H1 (cell line): ENCODE results near the gene ZNF488. TPM values are rescaled to one million over a fixed set of nuclear protein-coding genes. Genes with fewer than 3 reads are reported as not detected.

Source experiments
- CTCF ChIA-PET: fragments of 300-600 bp; sonication (Branson Sonifier 250); formaldehyde crosslinking; loops from one replicate; lab custom pipeline; 2021; ENCODE audit not compliant: partially characterized antibody; lab: Charles Lee
- POLR2A ChIA-PET: fragments of 300-600 bp; sonication (Branson Sonifier 250); formaldehyde crosslinking; loops from one replicate; lab custom pipeline; 2021; ENCODE audit warnings: inconsistent platforms; ENCODE audit not compliant: partially characterized antibody; lab: Charles Lee
- DNase-seq, 2 experiments: peaks; one replicate each; pipeline versions ENCODE4 v3.0.0 to v3.0.0-alpha.2; 2010 to 2022; ENCODE audit warnings: low spot score in 2 of 2, low read depth in 1 of 2, mixed read lengths in 1 of 2
- FAIRE-seq: peaks from 2 replicates; lab custom pipeline; 2011; peaks lifted over from hg19 to GRCh38; lab: Jason Lieb, UNC
- H2AFZ ChIP-seq: 2 replicates; pipeline ENCODE4 v1.8.1; 2012; ENCODE audit warnings: low read length, inconsistent platforms
- H2AK5ac ChIP-seq: 2 replicates; pipeline ENCODE4 v1.6.1; 2013; ENCODE audit warnings: low read depth, low read length
- H2BK120ac ChIP-seq: replicated peaks from 2 replicates; pipeline ENCODE3; 2013; ENCODE audit warnings: low read depth, low read length, inconsistent platforms
- H2BK12ac ChIP-seq: 2 replicates; pipeline ENCODE4 v1.6.1; 2013; ENCODE audit warnings: low read depth, low read length
- H2BK15ac ChIP-seq: 2 replicates; pipeline ENCODE4 v1.6.1; 2013; ENCODE audit warnings: low read length
- H2BK20ac ChIP-seq: 2 replicates; pipeline ENCODE4 v1.6.1; 2013; ENCODE audit warnings: low read length
- H2BK5ac ChIP-seq: 2 replicates; pipeline ENCODE4 v1.6.1; 2013; ENCODE audit warnings: low read depth, low read length
- H3K14ac ChIP-seq: 2 replicates; pipeline ENCODE4 v1.6.1; 2013; ENCODE audit warnings: inconsistent platforms; ENCODE audit not compliant: insufficient read length
- H3K18ac ChIP-seq: 2 replicates; pipeline ENCODE4 v1.6.1; 2013; ENCODE audit warnings: low read length; ENCODE audit errors: extremely low read depth
- H3K23ac ChIP-seq: 2 replicates; pipeline ENCODE4 v1.6.1; 2013; ENCODE audit warnings: inconsistent platforms; ENCODE audit not compliant: insufficient read length
- H3K23me2 ChIP-seq: 2 replicates; pipeline ENCODE4 v1.6.1; 2013; ENCODE audit warnings: low read depth, low read length
- H3K27ac ChIP-seq: 2 replicates; pipeline ENCODE4 v1.6.1; 2011; ENCODE audit warnings: low read depth, low read length, inconsistent platforms
- H3K27me3 ChIP-seq, 4 experiments: replicated peaks in 1 of 4; 1 replicate in 1 of 4; 2 replicates in 3 of 4; pipeline versions ENCODE4 v1.6.1 to v1.8.1; 2011 to 2013; ENCODE audit warnings: low read length in 3 of 4, mild to moderate bottlenecking in 3 of 4, inconsistent platforms in 2 of 4, mixed read lengths in 2 of 4, moderate library complexity in 1 of 4; ENCODE audit not compliant: control insufficient read depth in 3 of 4, insufficient read depth in 3 of 4; ENCODE audit errors: extremely low read depth in 1 of 4
- H3K36me3 ChIP-seq, 4 experiments: 2 replicates each; pipeline versions ENCODE4 v1.6.1 to v1.8.1; 2011 to 2013; ENCODE audit warnings: mild to moderate bottlenecking in 4 of 4, low read length in 3 of 4, moderate library complexity in 2 of 4, control low read depth in 1 of 4, inconsistent platforms in 1 of 4; ENCODE audit not compliant: insufficient read depth in 4 of 4, control insufficient read depth in 2 of 4
- H3K4ac ChIP-seq: replicated peaks from 2 replicates; pipeline ENCODE3; 2013; ENCODE audit warnings: low read length, low read depth, mixed read lengths, inconsistent platforms; ENCODE audit not compliant: insufficient read length
- H3K4me1 ChIP-seq, 4 experiments: replicated peaks in 1 of 4; 1 replicate in 1 of 4; 2 replicates in 3 of 4; pipeline versions ENCODE4 v1.6.1 to v1.8.1; 2011 to 2013; ENCODE audit warnings: low read length in 3 of 4, inconsistent platforms in 2 of 4, mixed read lengths in 1 of 4; ENCODE audit not compliant: insufficient read depth in 4 of 4, control insufficient read depth in 3 of 4
- H3K4me2 ChIP-seq, 2 experiments: 2 replicates each; pipeline versions ENCODE4 v1.6.1 to v1.8.1; 2011 to 2013; ENCODE audit warnings: low read depth in 2 of 2, low read length in 2 of 2, control low read depth in 1 of 2, inconsistent platforms in 1 of 2, mild to moderate bottlenecking in 1 of 2; ENCODE audit not compliant: insufficient read depth in 1 of 2
- H3K4me3 ChIP-seq, 4 experiments: fragments of 200-600, 300-600 bp in 1 of 4; sonication (generic), shearing (Covaris generic), sonication (Bioruptor Twin) in 1 of 4; 2 replicates each; pipeline versions ENCODE4 v1.5.1 to v1.8.1; 2011 to 2016; ENCODE audit warnings: low read length in 4 of 4, low read depth in 3 of 4, control low read depth in 2 of 4, inconsistent platforms in 2 of 4, mild to moderate bottlenecking in 2 of 4, mixed read lengths in 1 of 4, moderate library complexity in 1 of 4; ENCODE audit not compliant: insufficient read depth in 2 of 4; ENCODE audit errors: extremely low read depth in 1 of 4
- H3K56ac ChIP-seq: replicated peaks from 2 replicates; pipeline ENCODE3; 2013; ENCODE audit warnings: low read depth, mild to moderate bottlenecking, mixed read lengths, low read length, inconsistent platforms; ENCODE audit not compliant: insufficient read length
- H3K79me1 ChIP-seq: 2 replicates; pipeline ENCODE4 v1.6.1; 2013; ENCODE audit warnings: low read depth, low read length, control low read depth
- H3K79me2 ChIP-seq, 2 experiments: 2 replicates each; pipeline versions ENCODE4 v1.6.1 to v1.8.1; 2012 to 2013; ENCODE audit warnings: low read length in 2 of 2, mild to moderate bottlenecking in 2 of 2, inconsistent platforms in 1 of 2; ENCODE audit not compliant: insufficient read depth in 2 of 2, control insufficient read depth in 1 of 2
- H3K9ac ChIP-seq, 4 experiments: replicated peaks in 1 of 4; 1 replicate in 1 of 4; 2 replicates in 3 of 4; pipeline versions ENCODE4 v1.6.1 to v1.8.1; 2011 to 2013; ENCODE audit warnings: low read depth in 3 of 4, low read length in 3 of 4, control low read depth in 2 of 4, mild to moderate bottlenecking in 2 of 4, moderate library complexity in 2 of 4, inconsistent platforms in 1 of 4; ENCODE audit errors: extremely low read depth in 1 of 4
- H3K9me3 ChIP-seq, 2 experiments: 2 replicates each; pipeline versions ENCODE4 v1.6.1 to v1.8.1; 2012 to 2013; ENCODE audit warnings: mild to moderate bottlenecking in 2 of 2, moderate library complexity in 2 of 2, control low read depth in 1 of 2, inconsistent platforms in 1 of 2, low read depth in 1 of 2, low read length in 1 of 2, mixed read lengths in 1 of 2; ENCODE audit not compliant: insufficient read depth in 2 of 2
- H4K20me1 ChIP-seq, 2 experiments: replicated peaks in 1 of 2; 2 replicates each; pipeline versions ENCODE3 to v1.8.1; 2011 to 2013; ENCODE audit warnings: inconsistent platforms in 2 of 2, low read length in 2 of 2, mild to moderate bottlenecking in 1 of 2; ENCODE audit not compliant: insufficient read depth in 2 of 2, control insufficient read depth in 1 of 2
- H4K5ac ChIP-seq: 2 replicates; pipeline ENCODE4 v1.6.1; 2013; ENCODE audit warnings: low read length, low read depth, mixed read lengths, inconsistent platforms; ENCODE audit not compliant: insufficient read length
- H4K8ac ChIP-seq: 2 replicates; pipeline ENCODE4 v1.8.0; 2013; ENCODE audit warnings: mild to moderate bottlenecking, moderate library complexity, low read length, inconsistent platforms; ENCODE audit not compliant: insufficient read depth; ENCODE audit errors: extremely low read depth
- H4K91ac ChIP-seq: replicated peaks from 2 replicates; pipeline ENCODE3; 2013; ENCODE audit warnings: low read length, mixed read lengths, inconsistent platforms; ENCODE audit not compliant: insufficient read length
- CTBP2 ChIP-seq: IDR thresholded peaks from 2 replicates; pipeline ENCODE4 v1.7.0; 2011; ENCODE audit warnings: borderline replicate concordance, mild to moderate bottlenecking, moderate library complexity, mixed read lengths, low read length; ENCODE audit not compliant: insufficient read depth, insufficient read length
- GTF2F1 ChIP-seq: IDR thresholded peaks from 2 replicates; pipeline ENCODE4 v1.6.1; 2012; ENCODE audit warnings: low read depth, low read length, improper control_type of control experiment, borderline replicate concordance
- MAFK ChIP-seq: IDR thresholded peaks from 2 replicates; pipeline ENCODE4 v1.6.1; 2012; ENCODE audit warnings: low read depth, mild to moderate bottlenecking, improper control_type of control experiment, low read length
- NANOG ChIP-seq: IDR thresholded peaks from 2 replicates; pipeline ENCODE4 v1.6.1; 2011; ENCODE audit warnings: low read length, low read depth, mild to moderate bottlenecking, inconsistent platforms; ENCODE audit not compliant: insufficient read depth, poor library complexity, severe bottlenecking
- WGBS, 2 experiments: shearing (Covaris generic) in 1 of 2; methylation state at CpG; one replicate each; pipeline versions ENCODE4 v1.1.6 to v1.1.7; 2013 to 2015; ENCODE audit warnings: low lambda C conversion rate in 2 of 2, mixed read lengths in 2 of 2, inconsistent platforms in 1 of 2, low coverage in 1 of 2, missing lambda C conversion rate in 1 of 2; ENCODE audit not compliant: insufficient replicate concordance in 2 of 2, insufficient coverage in 1 of 2, insufficient read length in 1 of 2; ENCODE audit errors: extremely low coverage in 1 of 2, missing lambda C conversion rate in 1 of 2; 5-methylcytosine and 5-hydroxymethylcytosine counted together
- polyA plus RNA-seq, 7 experiments: library from polyadenylated mRNA; depleted of rRNA in 3 of 7; stranded (reverse) in 5 of 7; unstranded in 2 of 7; fragments of >200 nt in 5 of 7; fragments of 200-250 nt in 2 of 7; gene quantifications; 1 replicate in 5 of 7; 2 replicates in 1 of 7; 4 replicates in 1 of 7; pipeline versions ENCODE4 v1.2.1 to v1.2.3, GENCODE V29; 2011 to 2013; ENCODE audit warnings: missing spikeins in 2 of 7, mixed read lengths in 2 of 7
- total RNA-seq: library from RNA; stranded (reverse); fragmentation: NEBNext Ultra II Directional; extraction: Animal tissue kit (Norgen Biotek cat#: 25700); gene quantifications from 2 replicates; pipeline ENCODE4 v1.2.1, GENCODE V29; 2021

ZNF488 gene
- total and polyA plus RNA-seq, 2 of the 8 experiments (the other 6 are each of a cell fraction or from before 2014, with no cell fraction given): 7.9 to 11.4 TPM

DNA sequence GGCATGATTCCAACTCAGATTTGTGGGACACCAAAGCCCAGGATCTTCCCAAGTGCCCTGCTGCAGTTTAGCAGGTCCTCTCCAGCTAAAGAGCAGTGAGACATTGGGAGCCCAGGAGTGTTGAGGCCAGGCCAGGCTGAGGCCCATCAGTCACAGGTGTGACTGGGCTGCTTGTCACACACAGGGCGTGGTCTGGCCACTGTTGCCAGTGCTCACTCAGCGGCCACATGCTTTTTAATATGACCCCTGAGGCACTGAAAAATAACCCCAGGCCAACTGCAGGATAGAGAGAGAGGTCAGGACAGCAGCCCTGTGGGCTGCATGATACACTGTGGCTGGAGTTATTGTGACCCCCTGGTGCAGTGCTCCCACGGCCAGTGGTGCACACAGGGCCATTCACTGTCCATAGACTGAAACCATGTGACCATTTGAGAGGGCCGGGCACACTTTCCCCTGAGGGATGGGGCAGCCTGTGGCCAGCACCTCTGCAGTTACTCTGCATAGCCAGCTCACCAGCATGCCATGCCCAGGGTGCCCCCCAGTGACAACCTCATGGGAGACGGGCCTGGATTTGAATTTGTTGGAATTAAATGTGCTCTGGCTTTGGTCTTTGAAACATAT is 57.7 kb downstream of the ZNF488 start:
- Histone ChIP-seq H3K36me3 (no peaks in the 10 kb centered on the region; a peak in 1 of 8 replicates), H3K27me3 (no peaks in the 10 kb centered on the region; a peak in 2 of 7 replicates), H3K4me1 (no peaks in the 10 kb centered on the region), H2AK5ac (no peak overlapping the region), H4K91ac (no peak overlapping the region), H2BK20ac (no peak overlapping the region), H3K9me3 (no peaks in the 10 kb centered on the region), H2BK15ac (no peak overlapping the region), H3K4me2 (no peak overlapping the region), H3K18ac (no peak overlapping the region), H3K9ac (no peak overlapping the region), H2BK5ac (no peak overlapping the region), H3K79me1 (no peaks in the 10 kb centered on the region), H3K23ac (no peak overlapping the region), H3K4me3 (no peak overlapping the region), H3K56ac (no peak overlapping the region), H3K79me2 (no peaks in the 10 kb centered on the region), H2BK120ac (no peak overlapping the region), H2BK12ac (no peak overlapping the region), H3K23me2 (no peaks in the 10 kb centered on the region), H3K14ac (no peak overlapping the region), H4K5ac (no peak overlapping the region), H3K4ac (no peak overlapping the region), H4K20me1 (peaks cover 0 to 4% of the 10 kb centered on the region in 2 experiments), H3K27ac (no peak overlapping the region), H4K8ac (no peak overlapping the region), H2AFZ (no peak overlapping the region)
- POLR2A ChIA-PET: no interaction called here
- FAIRE-seq (no peak), DNase-seq (no peak)
- TF ChIP-seq MAFK (no peak), CTBP2 (no peak), GTF2F1 (no peak), NANOG (no peak)
- 81% methylated on average over 5 of the region's 5 CpGs; no CpG with 5 or more reads in 1 of the 2 experiments for WGBS, 2 experiments
- CTCF ChIA-PET: interaction anchor here (1.2 to 1.3 kb wide), 2 partner anchors 279 to 301 kb away, joined by 4 read pairs; no protein-coding TSS in a partner anchor
